KBM-7 (cell line): ENCODE results near the gene PHTF1.

Source experiments
- DNase-seq: peaks from one replicate; pipeline ENCODE4 v3.0.0-alpha.2; 2015
- in situ Hi-C: fragments of 300-500 bp; cut with MboI; formaldehyde crosslinking; loops from 2 replicates; pipeline ENCODE4 v1.14.3; 2020; ENCODE audit warnings: low sequenced_read_pairs, low pct_unique_long_range_greater_than_20kb, mixed read lengths

Gene PHTF1

GRCh38 chr1:113647164-113647563 lies 112.1 kb downstream of the PHTF1 start:
- in situ Hi-C loops, result no loop called here

More at GRCh38 chr1:113647164-113647563, 112.1 kb downstream of the PHTF1 start:
- DNase-seq, result no peak
